Choroid plexus epithelial cell (primary cell): Measurements from ENCODE around the gene YIPF4.

Source experiments
- DNase-seq: peaks from one replicate; pipeline ENCODE4 v3.0.0-alpha.2; 2010; ENCODE audit warnings: low read depth
- H3K4me3 ChIP-seq: 2 replicates; pipeline ENCODE4 v1.5.1; 2011; ENCODE audit warnings: low read depth, mild to moderate bottlenecking, control low read depth, low read length, moderate library complexity
- TF ChIP-seq, protein P1 (sequence below): conservative IDR thresholded peaks from 2 replicates; pipeline ENCODE4 v1.5.1; 2011; ENCODE audit warnings: low read depth, mild to moderate bottlenecking, control low read depth, inconsistent platforms, low read length, moderate library complexity

Gene YIPF4

DNA sequence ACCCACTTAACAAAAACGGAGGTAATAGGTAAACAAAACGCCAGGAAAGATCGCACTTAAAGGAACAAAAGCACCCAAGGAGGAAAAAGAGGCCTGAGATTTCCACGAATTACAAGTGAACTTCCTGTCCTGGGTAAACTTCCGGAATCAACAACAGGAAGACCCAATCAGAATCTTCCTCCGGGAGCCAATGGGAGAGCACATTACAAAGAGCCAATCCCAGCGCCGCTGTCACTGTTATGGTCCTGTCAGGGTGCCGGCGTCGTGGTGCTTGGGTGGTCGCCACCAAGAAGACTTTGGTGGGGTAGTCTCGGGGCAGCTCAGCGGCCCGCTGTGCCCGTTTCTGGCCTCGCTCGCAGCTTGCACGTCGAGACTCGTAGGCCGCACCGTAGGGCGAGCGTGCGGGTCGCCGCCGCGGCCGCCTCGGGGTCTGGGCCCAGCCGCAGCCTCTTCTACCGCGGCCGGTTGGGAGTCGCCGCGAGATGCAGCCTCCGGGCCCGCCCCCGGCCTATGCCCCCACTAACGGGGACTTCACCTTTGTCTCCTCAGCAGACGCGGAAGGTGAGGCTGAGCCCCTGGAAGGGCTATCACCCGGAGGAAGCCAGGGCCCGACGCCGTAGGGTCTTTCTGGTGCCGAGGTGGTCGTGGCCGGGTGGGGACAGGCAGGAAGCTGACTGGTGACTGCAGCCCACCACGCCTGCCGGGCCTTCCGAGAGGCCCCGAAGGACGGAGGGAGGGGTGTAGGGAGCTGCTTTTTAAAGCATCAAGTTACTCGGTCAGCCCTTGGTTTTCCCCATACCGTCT, at the start of gene YIPF4:
Gene YIPF4 (plus strand): TSS at position 231 of the 804 bp plus-strand sequence. CDS start 252 bp downstream, at position 483.
- peak within 1 kb of the TSS; percentile 100 for H3K4me3 ChIP-seq
- TF ChIP-seq, protein P1, sequence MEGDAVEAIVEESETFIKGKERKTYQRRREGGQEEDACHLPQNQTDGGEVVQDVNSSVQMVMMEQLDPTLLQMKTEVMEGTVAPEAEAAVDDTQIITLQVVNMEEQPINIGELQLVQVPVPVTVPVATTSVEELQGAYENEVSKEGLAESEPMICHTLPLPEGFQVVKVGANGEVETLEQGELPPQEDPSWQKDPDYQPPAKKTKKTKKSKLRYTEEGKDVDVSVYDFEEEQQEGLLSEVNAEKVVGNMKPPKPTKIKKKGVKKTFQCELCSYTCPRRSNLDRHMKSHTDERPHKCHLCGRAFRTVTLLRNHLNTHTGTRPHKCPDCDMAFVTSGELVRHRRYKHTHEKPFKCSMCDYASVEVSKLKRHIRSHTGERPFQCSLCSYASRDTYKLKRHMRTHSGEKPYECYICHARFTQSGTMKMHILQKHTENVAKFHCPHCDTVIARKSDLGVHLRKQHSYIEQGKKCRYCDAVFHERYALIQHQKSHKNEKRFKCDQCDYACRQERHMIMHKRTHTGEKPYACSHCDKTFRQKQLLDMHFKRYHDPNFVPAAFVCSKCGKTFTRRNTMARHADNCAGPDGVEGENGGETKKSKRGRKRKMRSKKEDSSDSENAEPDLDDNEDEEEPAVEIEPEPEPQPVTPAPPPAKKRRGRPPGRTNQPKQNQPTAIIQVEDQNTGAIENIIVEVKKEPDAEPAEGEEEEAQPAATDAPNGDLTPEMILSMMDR: no peak
- DNase-seq: peak; percentile 96

DNA sequence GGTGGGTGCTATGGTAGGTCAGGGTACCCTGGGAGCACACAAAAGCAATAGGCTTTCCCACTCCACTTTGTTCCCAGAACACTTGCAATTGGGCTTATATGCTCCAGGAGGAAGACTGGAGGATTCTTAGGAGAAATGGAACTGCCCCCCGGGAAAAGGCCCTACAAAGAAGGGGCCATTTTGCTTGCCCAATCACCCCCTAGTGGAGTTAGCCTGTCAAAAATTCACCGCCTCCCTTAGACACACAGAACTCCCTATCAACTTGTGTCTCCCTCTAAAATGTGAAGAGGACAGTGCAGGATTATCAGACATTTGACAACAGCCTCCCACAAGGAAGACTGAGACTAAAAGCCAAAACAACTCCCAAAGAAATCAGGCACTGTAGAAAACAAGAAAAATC, 49.5 kb upstream of the YIPF4 start:
- DNase-seq: no peak
- no peak overlapping the region for H3K4me3 ChIP-seq
- TF ChIP-seq, protein P1: no peak

GRCh38 chr2:32229635-32230034, 48.1 kb upstream of the YIPF4 start:
- TF ChIP-seq, protein P1: no peak
- no peak overlapping the region for H3K4me3 ChIP-seq
- no peak for DNase-seq

DNA sequence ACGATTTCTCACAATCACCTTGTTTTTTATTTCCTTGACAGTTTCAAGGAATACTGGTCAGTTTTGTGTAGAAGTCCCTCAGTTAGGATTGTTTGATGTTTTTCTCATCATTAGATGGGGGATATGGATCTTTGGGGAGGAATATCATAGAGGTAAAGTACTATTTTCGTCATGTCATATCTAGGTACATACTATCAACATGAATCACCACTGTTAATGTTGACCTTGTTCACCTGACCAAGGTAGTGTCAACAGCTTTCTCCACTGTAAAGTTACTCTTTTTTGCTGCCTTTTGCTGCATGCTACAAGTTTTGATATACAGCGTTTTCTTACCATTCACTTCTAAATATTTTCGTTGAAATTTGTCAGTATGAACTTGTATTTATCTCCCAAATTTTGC, 45.7 kb upstream of the YIPF4 start:
- TF ChIP-seq, protein P1: no peak
- no peak for DNase-seq
- no peak overlapping the region for H3K4me3 ChIP-seq

DNA sequence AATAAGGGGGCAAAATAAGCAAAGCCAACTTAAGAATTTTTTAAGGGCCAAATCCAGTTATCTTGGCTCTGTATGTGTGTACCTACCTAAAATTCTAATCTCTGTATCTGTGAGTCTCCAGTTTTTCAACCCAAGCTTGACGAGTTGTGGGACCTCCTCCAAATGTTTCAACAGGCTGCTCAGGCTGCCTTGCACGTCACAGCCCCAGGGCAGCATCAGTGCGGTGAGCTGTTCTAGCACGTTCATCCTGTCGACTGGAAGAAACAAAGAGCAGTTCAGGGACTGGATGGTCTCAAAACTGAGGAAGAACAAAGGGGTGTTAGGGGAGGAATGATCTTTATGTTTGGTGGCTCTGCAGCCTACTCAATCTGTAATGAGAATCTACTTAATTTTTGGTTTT, 42.4 kb upstream of the YIPF4 start:
- no peak overlapping the region for H3K4me3 ChIP-seq
- DNase-seq: peak; percentile 13
- TF ChIP-seq, protein P1: no peak

- no peak for DNase-seq
- TF ChIP-seq, protein P1: no peak
Measured at GRCh38 chr2:32237488-32237887, 40.2 kb upstream of the YIPF4 start.

DNA sequence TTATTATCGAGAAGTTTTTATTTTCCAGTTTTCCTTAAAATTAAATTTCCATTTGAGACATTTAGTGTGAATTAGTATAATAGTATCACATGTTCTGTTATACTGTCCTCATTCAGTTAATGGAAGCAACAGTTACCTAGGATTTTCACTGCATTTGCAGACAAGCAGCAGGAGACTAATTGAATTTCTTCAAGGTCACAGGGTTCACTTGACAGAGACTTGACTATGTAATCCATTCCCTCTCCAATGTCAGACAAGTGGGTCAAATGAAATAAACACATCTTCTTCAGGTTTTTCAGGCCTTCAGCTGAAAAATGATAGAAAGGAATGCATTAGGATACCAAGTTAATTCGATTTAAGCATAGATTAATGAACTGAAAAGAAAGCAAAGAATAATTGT, 39.7 kb upstream of the YIPF4 start:
- TF ChIP-seq, protein P1: no peak
- peak; percentile 16 for DNase-seq
- no peak overlapping the region for H3K4me3 ChIP-seq

More at GRCh38 chr2:32237488-32237887, 40.2 kb upstream of the YIPF4 start:
- H3K4me3 ChIP-seq: no peak overlapping the region
